Measurements from ENCODE around the gene EYA3. TPM values are rescaled to one million over a fixed set of nuclear protein-coding genes. Genes with fewer than 3 reads are reported as not detected.

Gene EYA3
- total RNA-seq, 2 donors from 2014 or later, result 13.6 to 15.6 TPM

DNA sequence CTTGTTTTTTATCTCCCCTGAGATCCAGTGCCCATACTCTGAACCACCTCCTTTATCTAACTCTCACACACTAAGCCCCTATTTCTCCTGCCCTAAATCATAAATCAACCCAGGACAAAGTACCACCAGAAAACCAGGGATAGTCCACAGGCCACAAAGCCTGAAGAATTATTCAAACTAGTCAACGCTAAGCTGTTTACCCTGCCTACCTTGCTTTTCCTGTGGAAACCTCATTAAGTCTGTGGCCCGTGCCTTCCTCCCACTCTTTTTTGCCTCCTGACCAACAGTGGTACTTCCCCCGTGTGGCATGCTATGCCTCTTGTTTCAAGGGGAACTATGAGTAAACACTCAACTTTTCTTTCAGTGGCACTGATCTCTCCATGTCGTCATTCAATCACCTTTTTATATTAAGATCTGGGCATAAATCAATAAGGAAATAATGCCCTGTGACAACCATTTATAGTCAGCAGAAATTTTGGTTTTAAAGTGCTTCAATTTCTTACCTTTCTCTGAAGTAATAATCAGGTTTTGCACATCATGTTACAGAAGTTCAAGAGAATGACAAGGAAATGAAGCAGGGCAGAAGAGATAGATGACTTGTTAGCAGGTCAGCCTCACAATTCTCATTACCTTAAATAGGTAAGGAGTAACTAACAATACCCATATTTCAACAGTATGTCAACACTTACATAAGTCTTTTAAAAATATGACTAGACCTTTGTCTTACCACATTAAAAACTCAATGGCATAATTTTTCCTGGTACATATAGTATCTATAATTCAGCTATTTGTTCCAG lies 32.1 kb downstream of the EYA3 start:
- no peak for DNase-seq (ENCODE audit: low spot score)

DNA sequence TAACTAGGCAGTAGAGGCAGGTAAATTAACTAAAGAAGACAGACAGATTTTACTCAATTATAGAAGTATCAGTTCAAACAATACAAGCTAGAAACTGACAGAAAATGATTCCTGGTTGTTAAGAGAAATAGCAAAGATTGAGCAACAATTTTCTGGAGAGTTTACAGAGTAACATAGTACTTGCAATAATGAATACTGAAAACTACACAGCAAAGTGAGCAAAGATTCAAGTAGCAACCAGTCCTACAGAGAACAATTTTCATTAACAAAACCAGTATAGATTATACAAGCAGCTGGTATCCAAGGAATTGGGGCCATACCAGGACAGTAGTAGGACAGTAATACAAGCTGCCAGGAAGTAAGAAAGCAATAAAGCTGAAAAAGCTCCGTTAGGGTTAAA lies 37.6 kb downstream of the EYA3 start:
- H3K27me3 ChIP-seq, result no peaks in the 10 kb centered on the region
- peaks cover 18% of the 10 kb centered on the region for H3K36me3 ChIP-seq
- TF ChIP-seq, protein P1, sequence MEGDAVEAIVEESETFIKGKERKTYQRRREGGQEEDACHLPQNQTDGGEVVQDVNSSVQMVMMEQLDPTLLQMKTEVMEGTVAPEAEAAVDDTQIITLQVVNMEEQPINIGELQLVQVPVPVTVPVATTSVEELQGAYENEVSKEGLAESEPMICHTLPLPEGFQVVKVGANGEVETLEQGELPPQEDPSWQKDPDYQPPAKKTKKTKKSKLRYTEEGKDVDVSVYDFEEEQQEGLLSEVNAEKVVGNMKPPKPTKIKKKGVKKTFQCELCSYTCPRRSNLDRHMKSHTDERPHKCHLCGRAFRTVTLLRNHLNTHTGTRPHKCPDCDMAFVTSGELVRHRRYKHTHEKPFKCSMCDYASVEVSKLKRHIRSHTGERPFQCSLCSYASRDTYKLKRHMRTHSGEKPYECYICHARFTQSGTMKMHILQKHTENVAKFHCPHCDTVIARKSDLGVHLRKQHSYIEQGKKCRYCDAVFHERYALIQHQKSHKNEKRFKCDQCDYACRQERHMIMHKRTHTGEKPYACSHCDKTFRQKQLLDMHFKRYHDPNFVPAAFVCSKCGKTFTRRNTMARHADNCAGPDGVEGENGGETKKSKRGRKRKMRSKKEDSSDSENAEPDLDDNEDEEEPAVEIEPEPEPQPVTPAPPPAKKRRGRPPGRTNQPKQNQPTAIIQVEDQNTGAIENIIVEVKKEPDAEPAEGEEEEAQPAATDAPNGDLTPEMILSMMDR (IDR thresholded peaks at IDR 0.05), result no peak
- no peak for DNase-seq (ENCODE audit: low spot score)
- no peak overlapping the region for H3K4me3 ChIP-seq
- H3K27ac ChIP-seq, result no peak overlapping the region
- H3K4me1 ChIP-seq, result no peaks in the 10 kb centered on the region
- no peaks in the 10 kb centered on the region for H3K9me3 ChIP-seq

More for the DNA sequence above, 32.1 kb downstream of the EYA3 start:
- H3K27ac ChIP-seq, result no peak overlapping the region
- H3K36me3 ChIP-seq, result peaks cover 2% of the 10 kb centered on the region
- no peaks in the 10 kb centered on the region for H3K27me3 ChIP-seq
- no peaks in the 10 kb centered on the region for H3K9me3 ChIP-seq
- no peaks in the 10 kb centered on the region for H3K4me1 ChIP-seq
- TF ChIP-seq, protein P1 (IDR thresholded peaks at IDR 0.05), result no peak
- H3K4me3 ChIP-seq, result no peak overlapping the region

DNA sequence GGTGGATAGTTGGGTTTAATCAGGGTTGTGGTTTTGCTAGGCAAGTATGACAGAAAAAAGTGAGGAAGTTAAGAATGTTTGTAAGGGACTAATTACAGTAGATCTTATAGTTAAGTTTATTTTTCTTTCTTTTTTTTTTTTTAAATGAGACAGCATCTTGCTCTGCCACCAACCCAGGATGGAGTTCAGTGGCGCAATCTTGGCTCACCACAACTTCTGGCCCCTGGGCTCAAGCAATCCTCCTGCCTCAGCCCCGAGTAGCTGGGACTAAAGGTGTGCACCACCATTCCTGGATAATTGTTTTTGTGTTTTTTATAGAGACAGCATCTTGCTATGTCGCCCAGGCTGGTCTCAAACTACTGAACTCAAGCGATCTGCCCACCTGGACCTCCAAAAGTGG lies 41.7 kb downstream of the EYA3 start:
- DNase-seq (ENCODE audit: low spot score), result no peak
- Histone ChIP-seq H3K36me3 (peaks cover 31% of the 10 kb centered on the region), H3K4me3 (no peak overlapping the region)

DNA sequence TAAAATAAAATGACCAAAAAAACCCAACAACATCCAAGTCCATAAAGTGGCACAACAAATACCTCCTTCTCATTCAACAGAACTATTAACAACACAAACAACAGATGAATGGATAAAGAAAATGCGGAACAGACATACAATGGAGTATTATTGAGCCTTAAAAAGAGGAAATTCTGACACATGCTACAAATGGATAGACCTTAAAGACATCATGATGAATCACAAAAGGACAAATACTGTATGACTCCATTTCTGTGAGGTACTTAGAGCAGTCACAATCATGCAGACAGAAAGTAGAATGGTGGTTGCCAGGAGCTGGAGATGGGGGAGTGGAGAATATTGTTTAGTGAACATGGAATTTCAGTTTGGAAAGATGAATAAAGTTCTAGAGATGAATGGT lies 42.6 kb downstream of the EYA3 start:
- H3K4me3 ChIP-seq, result no peak overlapping the region
- H3K36me3 ChIP-seq, result peaks cover 36% of the 10 kb centered on the region
- TF ChIP-seq, protein P1 (IDR thresholded peaks at IDR 0.05), result no peak

More for the DNA sequence above, 41.7 kb downstream of the EYA3 start:
- TF ChIP-seq, protein P1 (IDR thresholded peaks at IDR 0.05), result no peak
- no peaks in the 10 kb centered on the region for H3K27me3 ChIP-seq
- H3K4me1 ChIP-seq, result no peaks in the 10 kb centered on the region
- no peak overlapping the region for H3K27ac ChIP-seq
- H3K9me3 ChIP-seq, result no peaks in the 10 kb centered on the region

DNA sequence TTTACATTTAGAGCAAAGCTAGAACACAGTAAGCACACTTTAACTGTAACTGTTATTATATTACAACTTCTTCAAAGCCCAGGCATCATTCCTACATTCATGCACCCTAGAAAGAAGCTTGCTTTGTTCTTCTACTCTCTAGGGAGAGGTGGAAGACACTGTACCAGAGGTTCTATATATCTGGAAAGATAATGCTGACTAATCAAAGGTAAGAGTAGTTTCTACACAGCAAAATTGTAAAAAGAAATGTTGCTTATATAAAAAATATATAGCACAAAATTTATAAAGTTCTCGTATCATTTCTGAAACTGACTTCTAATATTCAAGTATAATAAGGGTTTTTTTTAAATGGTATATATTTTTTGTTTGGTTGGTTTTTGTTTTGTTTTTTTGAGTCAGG lies 44.0 kb downstream of the EYA3 start:
- TF ChIP-seq, protein P1 (IDR thresholded peaks at IDR 0.05), result no peak
- Histone ChIP-seq H3K4me1 (no peaks in the 10 kb centered on the region), H3K36me3 (peaks cover 40% of the 10 kb centered on the region)

More for the DNA sequence above, 42.6 kb downstream of the EYA3 start:
- no peaks in the 10 kb centered on the region for H3K27me3 ChIP-seq
- no peak overlapping the region for H3K27ac ChIP-seq
- H3K4me1 ChIP-seq, result no peaks in the 10 kb centered on the region
- no peak for DNase-seq (ENCODE audit: low spot score)
- no peaks in the 10 kb centered on the region for H3K9me3 ChIP-seq

More for the DNA sequence above, 44.0 kb downstream of the EYA3 start:
- H3K4me3 ChIP-seq, result no peak overlapping the region
- H3K9me3 ChIP-seq, result no peaks in the 10 kb centered on the region
- DNase-seq (ENCODE audit: low spot score), result no peak
- no peak overlapping the region for H3K27ac ChIP-seq
- no peaks in the 10 kb centered on the region for H3K27me3 ChIP-seq

Data from right atrium auricular region (tissue), 2 donors.